Astrocyte of the cerebellum (primary cell): ENCODE results near the gene C2CD3.

Source experiments
- DNase-seq: peaks from one replicate; pipeline ENCODE4 v3.0.0-alpha.2; 2011; ENCODE audit warnings: low read depth
- H3K4me3 ChIP-seq: 2 replicates; pipeline ENCODE4 v1.5.1; 2011; ENCODE audit warnings: mild to moderate bottlenecking, low read depth, low read length, moderate library complexity
- CTCF ChIP-seq: IDR thresholded peaks from 2 replicates; pipeline ENCODE4 v1.5.1; 2012; ENCODE audit warnings: low read length, low read depth, moderate library complexity, mild to moderate bottlenecking; ENCODE audit errors: missing control alignments
- in situ Hi-C: cut with HindIII; loops from 2 replicates; pipeline ENCODE4 v1.10.0; 2017; ENCODE audit warnings: low sequenced_read_pairs

The C2CD3 gene

GRCh38 chr11:74100735-74101134 lies 70.1 kb downstream of the C2CD3 start:
- in situ Hi-C loops: no loop called here

GRCh38 chr11:74100231-74100630 lies 70.6 kb downstream of the C2CD3 start:
- DNase-seq: no peak
- no peak overlapping the region for H3K4me3 ChIP-seq
- in situ Hi-C loops: no loop called here
- TF ChIP-seq CTCF: no peak

More at GRCh38 chr11:74100735-74101134, 70.1 kb downstream of the C2CD3 start:
- no peak overlapping the region for H3K4me3 ChIP-seq
- no peak for TF ChIP-seq CTCF
- no peak for DNase-seq

GRCh38 chr11:74097686-74098237 lies 73.0 kb downstream of the C2CD3 start:
- no peak for DNase-seq
- no peak for TF ChIP-seq CTCF
- in situ Hi-C loops: no loop called here
- no peak overlapping the region for H3K4me3 ChIP-seq

- in situ Hi-C loops: no loop called here
- no peak overlapping the region for H3K4me3 ChIP-seq
- no peak for TF ChIP-seq CTCF
- DNase-seq: no peak
Measured at GRCh38 chr11:74094393-74094792, 76.4 kb downstream of the C2CD3 start.

- no peak for TF ChIP-seq CTCF
- H3K4me3 ChIP-seq: no peak overlapping the region
- in situ Hi-C loops: no loop called here
- DNase-seq: no peak
Measured at GRCh38 chr11:74092425-74092824, 78.4 kb downstream of the C2CD3 start.

- in situ Hi-C loops: no loop called here
- no peak overlapping the region for H3K4me3 ChIP-seq
- no peak for DNase-seq
- TF ChIP-seq CTCF: no peak
Measured at GRCh38 chr11:74091549-74091948, 79.3 kb downstream of the C2CD3 start.
